B cell (primary cell): ENCODE measurements around the gene MED22. TPM values are rescaled to one million over a fixed set of nuclear protein-coding genes. Genes with fewer than 3 reads are reported as not detected.

Experiments used
- ATAC-seq: fragments of 200-7000 bp; cut with Tn5 transposase; one replicate; pipeline ENCODE4 v1.10.0; 2021; ENCODE audit warnings: low read depth, mild to moderate bottlenecking, moderate number of reproducible peaks, moderate library complexity
- CTCF ChIA-PET: fragments of 350-600 bp; sonication (Branson Sonifier 250); formaldehyde crosslinking; loops from one replicate; lab custom pipeline; 2021; ENCODE audit warnings: antibody characterized with exemption, inconsistent platforms; lab: Charles Lee
- POLR2A ChIA-PET: fragments of 350-600 bp; sonication (Branson Sonifier 250); formaldehyde crosslinking; loops from one replicate; lab custom pipeline; 2021; ENCODE audit warnings: antibody characterized with exemption; lab: Charles Lee
- DNase-seq: peaks from one replicate; pipeline ENCODE4 v3.0.0; 2013
- H2AFZ ChIP-seq: 2 replicates; pipeline ENCODE4 v1.6.1; 2012; ENCODE audit warnings: mild to moderate bottlenecking, low read depth, low read length; ENCODE audit not compliant: insufficient read depth, poor library complexity, severe bottlenecking
- H3K27ac ChIP-seq, 2 donors: 1 replicate in 1 of 2; 2 replicates in 1 of 2; pipeline ENCODE4 v1.5.1; 2012 to 2013; ENCODE audit warnings: low read length in 2 of 2, mild to moderate bottlenecking in 2 of 2, moderate library complexity in 1 of 2
- H3K27me3 ChIP-seq, 4 experiments: fragments of 200-600 bp in 1 of 4; sonication (generic) in 1 of 4; replicated peaks in 1 of 4; 1 replicate in 2 of 4; 2 replicates in 2 of 4; pipeline versions ENCODE4 v1.6.1 to v1.7.0; 2013 to 2016; ENCODE audit warnings: low read length in 3 of 4, mild to moderate bottlenecking in 2 of 4, mixed read lengths in 1 of 4, moderate library complexity in 1 of 4; ENCODE audit not compliant: insufficient read depth in 4 of 4, control insufficient read depth in 3 of 4; ENCODE audit errors: control extremely low read depth in 1 of 4
- H3K36me3 ChIP-seq, 2 experiments: replicated peaks in 1 of 2; 1 replicate in 1 of 2; 2 replicates in 1 of 2; pipeline versions ENCODE4 v1.6.1 to v1.7.1; 2013; ENCODE audit warnings: low read length in 1 of 2; ENCODE audit not compliant: insufficient read depth in 2 of 2, control insufficient read depth in 1 of 2; ENCODE audit errors: control extremely low read depth in 1 of 2, extremely low read depth in 1 of 2
- H3K4me1 ChIP-seq, 2 donors: fragments of 200-600 bp in 1 of 2; sonication (generic) in 1 of 2; 1 replicate in 1 of 2; 2 replicates in 1 of 2; pipeline versions ENCODE4 v1.5.1 to v1.6.1; 2013 to 2017; ENCODE audit warnings: low read length in 2 of 2; ENCODE audit not compliant: control insufficient read depth in 2 of 2, insufficient read depth in 2 of 2
- H3K4me2 ChIP-seq: replicated peaks from 2 replicates; pipeline ENCODE3; 2012; ENCODE audit warnings: mild to moderate bottlenecking, low read depth, low read length; ENCODE audit not compliant: poor library complexity, severe bottlenecking
- H3K4me3 ChIP-seq, 5 experiments: fragments of 200-600 bp in 1 of 5; sonication (generic) in 1 of 5; 1 replicate in 3 of 5; 2 replicates in 2 of 5; pipeline versions ENCODE4 v1.5.1 to v1.7.0; 2011 to 2016; ENCODE audit warnings: low read length in 4 of 5, mild to moderate bottlenecking in 4 of 5, low read depth in 2 of 5, control low read depth in 1 of 5, moderate library complexity in 1 of 5; ENCODE audit not compliant: insufficient read depth in 1 of 5; ENCODE audit errors: control extremely low read depth in 1 of 5, extremely low read depth in 1 of 5
- H3K79me2 ChIP-seq: fragments of 200-600 bp; sonication (generic); one replicate; pipeline ENCODE4 v1.6.0; 2016; ENCODE audit warnings: low read length; ENCODE audit not compliant: control insufficient read depth, insufficient read depth
- H3K9ac ChIP-seq: fragments of 200-600 bp; sonication (generic); 2 replicates; pipeline ENCODE4 v1.6.1; 2017; ENCODE audit warnings: mild to moderate bottlenecking, low read length, moderate library complexity
- H3K9me3 ChIP-seq, 3 donors: one replicate each; pipeline versions ENCODE4 v1.6.1 to v1.7.1; 2013; ENCODE audit warnings: low read length in 2 of 3; ENCODE audit not compliant: control insufficient read depth in 2 of 3, insufficient read depth in 1 of 3; ENCODE audit errors: control extremely low read depth in 1 of 3
- H4K20me1 ChIP-seq: 2 replicates; pipeline ENCODE4 v1.6.0; 2012; ENCODE audit warnings: mild to moderate bottlenecking, low read length; ENCODE audit not compliant: insufficient read depth, control insufficient read depth, poor library complexity, severe bottlenecking
- H3K27ac Mint-ChIP-seq: one replicate; pipeline ENCODE4 v1.8.0; 2021; ENCODE audit warnings: mixed read lengths
- H3K27me3 Mint-ChIP-seq: one replicate; pipeline ENCODE4 v1.8.0; 2021; ENCODE audit warnings: mixed read lengths
- H3K4me1 Mint-ChIP-seq: one replicate; pipeline ENCODE4 v1.8.0; 2021; ENCODE audit warnings: mixed read lengths
- H3K4me3 Mint-ChIP-seq: one replicate; pipeline ENCODE4 v1.8.0; 2021; ENCODE audit warnings: mixed read lengths
- H3K9me3 Mint-ChIP-seq: one replicate; pipeline ENCODE4 v1.8.0; 2022; ENCODE audit warnings: mixed read lengths; ENCODE audit not compliant: insufficient read depth
- CTCF ChIP-seq: fragments of 200-600 bp; IDR thresholded peaks from one replicate; pipeline ENCODE4 v1.8.0; 2022; ENCODE audit warnings: antibody characterized with exemption, mild to moderate bottlenecking
- EZH2 ChIP-seq: IDR thresholded peaks from 2 replicates; pipeline ENCODE4 v1.6.1; 2012; ENCODE audit warnings: borderline replicate concordance, low read depth, mild to moderate bottlenecking, moderate library complexity, low read length; ENCODE audit not compliant: insufficient read depth, poor library complexity, severe bottlenecking
- WGBS: methylation state at CpG from one replicate; pipeline ENCODE4 v1.1.5; 2013; ENCODE audit warnings: missing lambda C conversion rate; ENCODE audit not compliant: insufficient coverage; 5-methylcytosine and 5-hydroxymethylcytosine counted together
- intact Hi-C: fragments of 100-400 bp; cut with micrococcal nuclease; formaldehyde crosslinking; loops from one replicate; pipeline ENCODE4 v1.10.0; 2022
- polyA plus RNA-seq: library from polyadenylated mRNA; depleted of rRNA; stranded (reverse); fragments of >200 nt; gene quantifications from 2 replicates; pipeline ENCODE4 v1.2.3, GENCODE V29; 2012
- total RNA-seq, 2 donors: library from RNA; stranded (reverse); fragments of 120-200 nt in 1 of 2; gene quantifications; 1 replicate in 1 of 2; 2 replicates in 1 of 2; pipeline versions ENCODE4 v1.2.3 to v1.2.4, GENCODE V29; 2013 to 2022

The MED22 gene
- total and polyA plus RNA-seq, 2 donors (not counting 1 experiment from before 2014, with no cell fraction given), result 44.9 to 50.4 TPM

- H3K36me3 ChIP-seq, result no peaks in the 10 kb centered on the region
- Mint-ChIP-seq H3K4me1 (no peaks in the 10 kb centered on the region), H3K9me3 (no peaks in the 10 kb centered on the region), H3K4me3 (no peak overlapping the region), H3K27ac (no peak overlapping the region), H3K27me3 (peaks cover 14% of the 10 kb centered on the region)
- POLR2A ChIA-PET, result no interaction called here
- no peak overlapping the region for H3K9ac ChIP-seq
- TF ChIP-seq EZH2, result no peak
- TF ChIP-seq CTCF, result no peak
- no peak overlapping the region for H3K27ac ChIP-seq
- no peaks in the 10 kb centered on the region for H3K9me3 ChIP-seq
- no peak overlapping the region for H3K4me2 ChIP-seq
- 91% methylated on average over 13 of the region's 13 CpGs for WGBS
- no peak overlapping the region for H2AFZ ChIP-seq
- intact Hi-C loops, result no loop called here
- H3K27me3 ChIP-seq, result no peaks in the 10 kb centered on the region
- H3K4me1 ChIP-seq, result no peaks in the 10 kb centered on the region
- DNase-seq (no peak), ATAC-seq (no peak)
- CTCF ChIA-PET, result no interaction called here
- no peaks in the 10 kb centered on the region for H3K79me2 ChIP-seq
- H4K20me1 ChIP-seq, result no peaks in the 10 kb centered on the region
- no peak overlapping the region for H3K4me3 ChIP-seq
Observed at GRCh38 chr9:133304158-133304470, 43.8 kb downstream of the MED22 start.

- H3K9me3 Mint-ChIP-seq, result no peaks in the 10 kb centered on the region
- H4K20me1 ChIP-seq, result no peaks in the 10 kb centered on the region
- peaks cover 10% of the 10 kb centered on the region for H3K27me3 Mint-ChIP-seq
- intact Hi-C loops, result no loop called here
- H3K4me3 ChIP-seq, result no peak overlapping the region
- no peaks in the 10 kb centered on the region for H3K27me3 ChIP-seq
- no peaks in the 10 kb centered on the region for H3K4me1 Mint-ChIP-seq
- no peak for ATAC-seq
- CTCF ChIA-PET, result no interaction called here
- POLR2A ChIA-PET, result no interaction called here
- no peak for TF ChIP-seq EZH2
- no peak for TF ChIP-seq CTCF
- H3K36me3 ChIP-seq, result no peaks in the 10 kb centered on the region
- H2AFZ ChIP-seq, result no peak overlapping the region
- 91% methylated on average over 15 of the region's 26 CpGs for WGBS
- no peak overlapping the region for H3K4me2 ChIP-seq
- H3K27ac ChIP-seq, result no peak overlapping the region
- H3K4me3 Mint-ChIP-seq, result no peak overlapping the region
- no peak overlapping the region for H3K27ac Mint-ChIP-seq
- no peaks in the 10 kb centered on the region for H3K9me3 ChIP-seq
- H3K9ac ChIP-seq, result no peak overlapping the region
- DNase-seq, result no peak
- H3K79me2 ChIP-seq, result no peaks in the 10 kb centered on the region
- no peaks in the 10 kb centered on the region for H3K4me1 ChIP-seq
Observed at GRCh38 chr9:133303266-133304157, 44.4 kb downstream of the MED22 start.
